ENCODE data around the gene JAZF1. TPM values are rescaled to one million over a fixed set of nuclear protein-coding genes. Genes with fewer than 3 reads are reported as not detected.
A peak's percentile ranks its signal among the peaks of the same experiment; 100 is the strongest.

The JAZF1 gene
- total and polyA plus RNA-seq, 2 of the 4 experiments (the other 2 are of a cell fraction), result 8.4 to 10.5 TPM

- TF ChIP-seq RCOR1 (IDR thresholded peaks at IDR 0.05; ENCODE audit: insufficient replicate concordance, low read length), result no peak
- no peak for TF ChIP-seq RAD21 (IDR thresholded peaks at IDR 0.05; ENCODE audit: low read length)
- TF ChIP-seq MAZ (IDR thresholded peaks at IDR 0.05; ENCODE audit: borderline replicate concordance, low read depth, low read length), result no peak
- no peak for TF ChIP-seq USF2 (IDR thresholded peaks at IDR 0.05; ENCODE audit: low read depth, low read length)
These were observed 118.8 kb downstream of the JAZF1 start (continued) for GRCh38 chr7:28061824-28062196.

DNA sequence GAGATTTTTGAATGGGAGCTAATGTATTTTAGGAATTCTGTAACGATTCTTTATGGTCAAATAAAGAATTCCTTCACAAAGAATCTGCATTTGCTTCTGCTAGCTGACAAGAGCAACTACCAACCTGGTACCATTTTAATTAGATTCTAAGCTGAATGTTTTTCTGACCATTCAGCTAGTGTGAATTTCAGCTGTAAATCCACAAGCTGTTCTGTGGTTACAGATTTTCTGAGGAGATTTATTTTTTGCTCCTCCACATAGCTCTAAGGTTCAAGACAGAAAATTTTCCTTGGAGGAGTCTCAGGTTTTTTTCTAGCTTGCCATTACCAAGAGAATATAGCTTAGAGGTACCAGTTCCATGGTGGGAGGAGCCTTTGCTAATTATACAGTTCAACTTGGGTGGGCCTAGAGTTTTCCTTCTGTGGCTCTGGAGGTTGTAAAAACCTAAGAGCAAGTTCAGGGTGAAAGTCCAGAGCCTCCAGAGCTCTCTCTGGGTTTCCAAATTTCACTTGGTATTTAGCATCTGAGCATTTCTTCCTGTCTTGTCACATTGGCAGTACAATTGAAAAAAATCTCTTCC, 120.1 kb downstream of the JAZF1 start:
- H2BK15ac ChIP-seq (ENCODE audit: low read depth, low read length), result no peak overlapping the region
- H2BK120ac ChIP-seq (ENCODE audit: low read depth, low read length), result no peak overlapping the region
- H4K5ac ChIP-seq (ENCODE audit: low read depth, low read length), result no peak overlapping the region
- no peak overlapping the region for H3K27ac ChIP-seq (ENCODE audit: insufficient read depth, low read length)
- H3K4me1 ChIP-seq (ENCODE audit: control insufficient read depth, insufficient read depth, low read length), result peaks cover 15% of the 10 kb centered on the region
- intact Hi-C loops (cut with micrococcal nuclease), result no loop called here
- no peak overlapping the region for H3K56ac ChIP-seq (ENCODE audit: extremely low read depth, insufficient read depth, low read length)
- peaks cover 12% of the 10 kb centered on the region for H3K9me1 ChIP-seq (ENCODE audit: insufficient read depth, low read length)
- no peak overlapping the region for H2AK5ac ChIP-seq (ENCODE audit: low read depth, low read length)
- no peak overlapping the region for H4K91ac ChIP-seq (ENCODE audit: insufficient read depth, low read depth, low read length)
- peaks cover 4% of the 10 kb centered on the region; the same call in 1 of the 2 replicates for H4K20me1 ChIP-seq (ENCODE audit: insufficient read depth, low read length)
- no peak overlapping the region for H2BK20ac ChIP-seq (ENCODE audit: low read depth, low read length)
- DNase-seq (no peak), ATAC-seq (ENCODE audit: low read depth) (no peak)
- no peak overlapping the region for H3K18ac ChIP-seq (ENCODE audit: low read depth, low read length)
- H2AFZ ChIP-seq (replicated peaks; ENCODE audit: low read length, poor library complexity), result no peak overlapping the region
- ChIA-PET CTCF (interaction anchor here (0.5 to 3.9 kb wide), 3 partner anchors 17 to 492 kb away, joined by 3 to 33 read pairs (median 3); no protein-coding TSS in a partner anchor), POLR2A (ENCODE audit: unreplicated experiment) (no interaction called here)
- H2AK9ac ChIP-seq (replicated peaks; ENCODE audit: low read depth, low read length, poor library complexity), result no peak overlapping the region
- H2BK5ac ChIP-seq (ENCODE audit: low read depth, low read length, poor library complexity, severe bottlenecking), result no peak overlapping the region
- H3K36me3 ChIP-seq (ENCODE audit: control insufficient read depth, insufficient read depth, low read length), result no peaks in the 10 kb centered on the region
- no peaks in the 10 kb centered on the region for H3K27me3 ChIP-seq (ENCODE audit: control insufficient read depth, insufficient read depth, low read length)
- no peak overlapping the region for H3K4me3 ChIP-seq (ENCODE audit: insufficient read depth, low read depth, low read length)
- in situ Hi-C loops (cut with MboI; ENCODE audit: low sequenced_read_pairs), result no loop called here
- peaks cover 3 to 52% of the 10 kb centered on the region in 2 experiments for H3K79me1 ChIP-seq (ENCODE audit: low read depth in 1 of 2, low read length in 2 of 2)
- peak overlapping the region; percentile 12; the same call in 1 of the 2 replicates for H3K4ac ChIP-seq (ENCODE audit: low read depth, low read length)
- no TSS peak for BruUV-seq (replicated peaks)
- peak overlapping the region in 1 of 2 experiments; percentile 5; a peak in 1 of 4 replicates for H4K8ac ChIP-seq (ENCODE audit: low read depth in 2 of 2, low read length in 2 of 2)
- dilution Hi-C loops (cut with HindIII; ENCODE audit: low sequenced_read_pairs, unreplicated experiment), result no loop called here
- H3K9ac ChIP-seq (ENCODE audit: low read depth, low read length), result no peak overlapping the region
- no CpG with 5 or more reads among the region's 1 CpG for WGBS, 2 experiments (ENCODE audit: extremely low coverage in 2 of 2, insufficient read length in 1 of 2)
- H3K23ac ChIP-seq (ENCODE audit: low read depth, low read length), result no peak overlapping the region
- H3K4me2 ChIP-seq (ENCODE audit: low read depth, low read length), result no peak overlapping the region
- 0 out of 2 replicates have a peak overlapping the region, but pooled peaks have one; percentile 31 for H3K14ac ChIP-seq (replicated peaks; ENCODE audit: low read depth, low read length)
- H3K9me3 ChIP-seq (ENCODE audit: control insufficient read depth, insufficient read depth, low read length), result no peaks in the 10 kb centered on the region
- no peak for TF ChIP-seq CHD1 (IDR thresholded peaks at IDR 0.05; ENCODE audit: low read depth, low read length)
- TF ChIP-seq SMC3 (IDR thresholded peaks at IDR 0.05; ENCODE audit: low read depth, low read length), result no peak
- no peak for TF ChIP-seq USF2 (IDR thresholded peaks at IDR 0.05; ENCODE audit: low read depth, low read length)
- no peak for TF ChIP-seq POLR2A (IDR thresholded peaks at IDR 0.05; ENCODE audit: low read depth, low read length)
- TF ChIP-seq RAD21 (IDR thresholded peaks at IDR 0.05; ENCODE audit: low read length), result no peak
- TF ChIP-seq MAFK (IDR thresholded peaks at IDR 0.05; ENCODE audit: low read depth, low read length), result no peak
- TF ChIP-seq BHLHE40 (IDR thresholded peaks at IDR 0.05; ENCODE audit: low read depth, low read length), result no peak
- TF ChIP-seq ELK1 (IDR thresholded peaks at IDR 0.05; ENCODE audit: borderline replicate concordance, low read depth, low read length), result no peak
- no peak for TF ChIP-seq FOS (IDR thresholded peaks at IDR 0.05; ENCODE audit: low read depth, low read length)
- TF ChIP-seq NFE2L2 (IDR thresholded peaks at IDR 0.05; ENCODE audit: low read depth, low read length), result no peak
- TF ChIP-seq RCOR1 (IDR thresholded peaks at IDR 0.05; ENCODE audit: insufficient replicate concordance, low read length), result no peak

All from IMR-90 (cell line).